Nephron (organoid): ENCODE measurements around the gene DCLK1.

ENCODE experiments used
- H3K27ac Mint-ChIP-seq, 3 experiments: 2 replicates each; pipeline ENCODE4 v1.8.0; 2020; ENCODE audit warnings: mixed read lengths in 3 of 3, mild to moderate bottlenecking in 2 of 3, moderate library complexity in 1 of 3
- H3K27me3 Mint-ChIP-seq: 2 replicates; pipeline ENCODE4 v1.8.0; 2021; ENCODE audit warnings: low read depth, mild to moderate bottlenecking, moderate library complexity, mixed read lengths
- H3K36me3 Mint-ChIP-seq: 2 replicates; pipeline ENCODE4 v1.8.0; 2020; ENCODE audit warnings: low read depth, mixed read lengths
- H3K4me1 Mint-ChIP-seq: 2 replicates; pipeline ENCODE4 v1.8.0; 2020; ENCODE audit warnings: mixed read lengths
- H3K4me3 Mint-ChIP-seq, 3 experiments: 2 replicates each; pipeline ENCODE4 v1.8.0; 2020; ENCODE audit warnings: mild to moderate bottlenecking in 3 of 3, mixed read lengths in 3 of 3, moderate library complexity in 2 of 3
- H3K9me3 Mint-ChIP-seq: 2 replicates; pipeline ENCODE4 v1.8.0; 2020; ENCODE audit warnings: mixed read lengths
- CTCF ChIP-seq, 3 experiments: fragments of 200-600 bp; sonication (generic); IDR thresholded peaks; one replicate each; pipeline ENCODE4 v1.5.0; 2021; ENCODE audit warnings: antibody characterized with exemption in 3 of 3; ENCODE audit not compliant: unreplicated experiment in 3 of 3

DCLK1 gene

GRCh38 chr13:36090592-36090991, 40.6 kb downstream of the DCLK1 start:
- Mint-ChIP-seq H3K27ac (peak overlapping the region in 2 of 3 experiments; percentile 52 to 55), H3K4me3 (no peak overlapping the region), H3K4me1 (peaks cover 63% of the 10 kb centered on the region), H3K9me3 (peaks cover 3% of the 10 kb centered on the region), H3K36me3 (peaks cover 4% of the 10 kb centered on the region), H3K27me3 (peaks cover 4% of the 10 kb centered on the region)
- TF ChIP-seq CTCF (IDR thresholded peaks at IDR 0.05; ENCODE audit: unreplicated experiment in 3 of 3) = no peak

GRCh38 chr13:36089130-36089647, 42.0 kb downstream of the DCLK1 start:
- Mint-ChIP-seq H3K4me3 (no peak overlapping the region), H3K27ac (peak overlapping the region in 2 of 3 experiments; percentile 45 to 52), H3K4me1 (peaks cover 63% of the 10 kb centered on the region), H3K36me3 (peaks cover 4% of the 10 kb centered on the region), H3K27me3 (peaks cover 4% of the 10 kb centered on the region), H3K9me3 (peaks cover 3% of the 10 kb centered on the region)
- TF ChIP-seq CTCF (IDR thresholded peaks at IDR 0.05; ENCODE audit: unreplicated experiment in 3 of 3) = no peak

- H3K4me3 Mint-ChIP-seq = no peak overlapping the region
- H3K27ac Mint-ChIP-seq = peak overlapping the region in 1 of 3 experiments; percentile 10
- H3K27me3 Mint-ChIP-seq = peaks cover 4% of the 10 kb centered on the region
- TF ChIP-seq CTCF (IDR thresholded peaks at IDR 0.05; ENCODE audit: unreplicated experiment in 3 of 3) = no peak
- peaks cover 69% of the 10 kb centered on the region for H3K4me1 Mint-ChIP-seq
- peaks cover 3% of the 10 kb centered on the region for H3K9me3 Mint-ChIP-seq
- peaks cover 4% of the 10 kb centered on the region for H3K36me3 Mint-ChIP-seq
Measured at GRCh38 chr13:36088463-36088862, 42.7 kb downstream of the DCLK1 start.

- peaks cover 3% of the 10 kb centered on the region for H3K9me3 Mint-ChIP-seq
- no peak overlapping the region for H3K4me3 Mint-ChIP-seq
- H3K27me3 Mint-ChIP-seq = peaks cover 4% of the 10 kb centered on the region
- peak overlapping the region in 1 of 3 experiments; percentile 10 for H3K27ac Mint-ChIP-seq
- no peak for TF ChIP-seq CTCF (IDR thresholded peaks at IDR 0.05; ENCODE audit: unreplicated experiment in 3 of 3)
- peaks cover 4% of the 10 kb centered on the region for H3K36me3 Mint-ChIP-seq
- peaks cover 74% of the 10 kb centered on the region for H3K4me1 Mint-ChIP-seq
Measured at GRCh38 chr13:36088001-36088400, 43.2 kb downstream of the DCLK1 start.

- Mint-ChIP-seq H3K9me3 (no peaks in the 10 kb centered on the region), H3K27me3 (peaks cover 8% of the 10 kb centered on the region), H3K4me1 (peaks cover 78% of the 10 kb centered on the region), H3K27ac (peak overlapping the region in 1 of 3 experiments; percentile 41), H3K4me3 (no peak overlapping the region), H3K36me3 (no peaks in the 10 kb centered on the region)
- no peak for TF ChIP-seq CTCF (IDR thresholded peaks at IDR 0.05; ENCODE audit: unreplicated experiment in 3 of 3)
Measured at GRCh38 chr13:36086117-36086516, 45.1 kb downstream of the DCLK1 start.

GRCh38 chr13:36084131-36084530, 47.1 kb downstream of the DCLK1 start:
- H3K36me3 Mint-ChIP-seq = no peaks in the 10 kb centered on the region
- H3K4me3 Mint-ChIP-seq = peak overlapping the region in 1 of 3 experiments; percentile 16
- H3K9me3 Mint-ChIP-seq = no peaks in the 10 kb centered on the region
- peaks cover 8% of the 10 kb centered on the region for H3K27me3 Mint-ChIP-seq
- H3K4me1 Mint-ChIP-seq = peaks cover 69% of the 10 kb centered on the region
- H3K27ac Mint-ChIP-seq = peak overlapping the region; percentile 65 to 82 (median 77)
- no peak for TF ChIP-seq CTCF (IDR thresholded peaks at IDR 0.05; ENCODE audit: unreplicated experiment in 3 of 3)
